ENCODE measurements around the gene AXDND1.

DNA sequence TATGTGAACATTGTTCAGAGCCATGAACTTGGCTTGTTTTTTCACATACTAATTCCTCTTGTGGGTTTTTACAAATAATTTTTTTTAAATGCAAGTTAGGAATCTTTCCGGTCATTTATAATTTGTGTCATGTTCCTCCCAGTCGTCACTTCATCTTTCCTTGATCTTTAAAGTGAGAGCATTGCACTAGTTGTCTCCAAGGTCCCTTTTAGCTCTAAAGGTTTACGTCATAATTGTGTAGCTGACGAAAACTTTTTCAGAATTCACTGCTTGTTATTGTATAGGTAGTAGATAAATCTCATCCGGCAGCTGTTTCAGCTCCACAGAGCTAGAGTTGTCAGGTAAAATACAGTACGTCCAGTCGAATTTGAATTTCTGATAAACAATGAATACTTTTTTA, 38.6 kb upstream of the AXDND1 start:
- TF ChIP-seq YY1 (IDR thresholded peaks at IDR 0.05; ENCODE audit: insufficient read depth, insufficient read length) (no peak), ZNF274 (IDR thresholded peaks at IDR 0.05; ENCODE audit: low read depth, low read length) (no peak), SUZ12 (IDR thresholded peaks at IDR 0.05; ENCODE audit: extremely low read depth, insufficient read depth, insufficient read length) (no peak)

Data from NT2/D1 (cell line).